HepG2 (cell line): Measurements from ENCODE around the gene FAM120C.

Experiments used
- CTCF ChIP-seq: sonication (generic); formaldehyde crosslinking; IDR thresholded peaks from 2 replicates; pipeline ENCODE4 v1.5.0; 2020; ENCODE audit warnings: mild to moderate bottlenecking, missing genetic modification reagents, moderate library complexity
- GPBP1L1 ChIP-seq: sonication (generic); formaldehyde crosslinking; IDR thresholded peaks from 2 replicates; pipeline ENCODE4 v1.5.0; 2020; ENCODE audit warnings: mild to moderate bottlenecking, missing genetic modification reagents
- HNRNPL ChIP-seq: fragments of 200-400 bp; formaldehyde crosslinking; IDR thresholded peaks from 2 replicates; pipeline ENCODE4 v1.6.1; 2017; ENCODE audit warnings: mild to moderate bottlenecking, low read depth, low read length
- KLF9 ChIP-seq: IDR thresholded peaks from 2 replicates; pipeline ENCODE4 v1.6.1; 2016; ENCODE audit warnings: low read depth
- MAFG ChIP-seq: sonication (generic); formaldehyde crosslinking; IDR thresholded peaks from 2 replicates; pipeline ENCODE4 v1.5.1; 2020; ENCODE audit warnings: mild to moderate bottlenecking, missing genetic modification reagents
- MYPOP ChIP-seq: sonication (generic); formaldehyde crosslinking; IDR thresholded peaks from 2 replicates; pipeline ENCODE4 v1.8.1; 2023; ENCODE audit warnings: mild to moderate bottlenecking, moderate library complexity, missing genetic modification reagents
- POLR2AphosphoS5 ChIP-seq: IDR thresholded peaks from 2 replicates; pipeline ENCODE4 v1.6.1; 2012; ENCODE audit warnings: low read depth, low read length
- REST ChIP-seq, 2 experiments: IDR thresholded peaks; 2 replicates each; pipeline ENCODE4 v1.6.1; 2011 to 2012; ENCODE audit warnings: low read length in 2 of 2, borderline replicate concordance in 1 of 2, low read depth in 1 of 2, mild to moderate bottlenecking in 1 of 2, moderate library complexity in 1 of 2
- TF ChIP-seq, protein P1 (sequence below): IDR thresholded peaks from 2 replicates; pipeline ENCODE4 v1.6.1; 2012; ENCODE audit warnings: inconsistent platforms

GRCh38 chrX:54076903-54077302 is 106.2 kb downstream of the FAM120C start:
- no peak for TF ChIP-seq REST (IDR thresholded peaks at IDR 0.05; ENCODE audit: borderline replicate concordance in 1 of 2, low read depth in 1 of 2, low read length in 2 of 2)
- TF ChIP-seq CTCF: no peak
- no peak for TF ChIP-seq MAFG (CRISPR knock-in tag)
- TF ChIP-seq POLR2AphosphoS5: no peak
- no peak for TF ChIP-seq HNRNPL
- no peak for TF ChIP-seq MYPOP (CRISPR knock-in tag)
- TF ChIP-seq, protein P1, sequence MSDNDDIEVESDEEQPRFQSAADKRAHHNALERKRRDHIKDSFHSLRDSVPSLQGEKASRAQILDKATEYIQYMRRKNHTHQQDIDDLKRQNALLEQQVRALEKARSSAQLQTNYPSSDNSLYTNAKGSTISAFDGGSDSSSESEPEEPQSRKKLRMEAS: no peak
- no peak for TF ChIP-seq GPBP1L1 (CRISPR knock-in tag)
- no peak for TF ChIP-seq KLF9 (CRISPR knock-in tag)
